B cell (primary cell): ENCODE results near the gene CAMK2B. TPM values are rescaled to one million over a fixed set of nuclear protein-coding genes. Genes with fewer than 3 reads are reported as not detected.

Experiments used
- ATAC-seq: fragments of 200-7000 bp; cut with Tn5 transposase; one replicate; pipeline ENCODE4 v1.10.0; 2021; ENCODE audit warnings: low read depth, mild to moderate bottlenecking, moderate number of reproducible peaks, moderate library complexity
- CTCF ChIA-PET: fragments of 350-600 bp; sonication (Branson Sonifier 250); formaldehyde crosslinking; loops from one replicate; lab custom pipeline; 2021; ENCODE audit warnings: antibody characterized with exemption, inconsistent platforms; lab: Charles Lee
- POLR2A ChIA-PET: fragments of 350-600 bp; sonication (Branson Sonifier 250); formaldehyde crosslinking; loops from one replicate; lab custom pipeline; 2021; ENCODE audit warnings: antibody characterized with exemption; lab: Charles Lee
- DNase-seq: peaks from one replicate; pipeline ENCODE4 v3.0.0; 2013
- H2AFZ ChIP-seq: 2 replicates; pipeline ENCODE4 v1.6.1; 2012; ENCODE audit warnings: mild to moderate bottlenecking, low read depth, low read length; ENCODE audit not compliant: insufficient read depth, poor library complexity, severe bottlenecking
- H3K27ac ChIP-seq, 2 donors: 1 replicate in 1 of 2; 2 replicates in 1 of 2; pipeline ENCODE4 v1.5.1; 2012 to 2013; ENCODE audit warnings: low read length in 2 of 2, mild to moderate bottlenecking in 2 of 2, moderate library complexity in 1 of 2
- H3K27me3 ChIP-seq, 4 experiments: fragments of 200-600 bp in 1 of 4; sonication (generic) in 1 of 4; replicated peaks in 1 of 4; 1 replicate in 2 of 4; 2 replicates in 2 of 4; pipeline versions ENCODE4 v1.6.1 to v1.7.0; 2013 to 2016; ENCODE audit warnings: low read length in 3 of 4, mild to moderate bottlenecking in 2 of 4, mixed read lengths in 1 of 4, moderate library complexity in 1 of 4; ENCODE audit not compliant: insufficient read depth in 4 of 4, control insufficient read depth in 3 of 4; ENCODE audit errors: control extremely low read depth in 1 of 4
- H3K36me3 ChIP-seq, 2 experiments: replicated peaks in 1 of 2; 1 replicate in 1 of 2; 2 replicates in 1 of 2; pipeline versions ENCODE4 v1.6.1 to v1.7.1; 2013; ENCODE audit warnings: low read length in 1 of 2; ENCODE audit not compliant: insufficient read depth in 2 of 2, control insufficient read depth in 1 of 2; ENCODE audit errors: control extremely low read depth in 1 of 2, extremely low read depth in 1 of 2
- H3K4me1 ChIP-seq, 2 donors: fragments of 200-600 bp in 1 of 2; sonication (generic) in 1 of 2; 1 replicate in 1 of 2; 2 replicates in 1 of 2; pipeline versions ENCODE4 v1.5.1 to v1.6.1; 2013 to 2017; ENCODE audit warnings: low read length in 2 of 2; ENCODE audit not compliant: control insufficient read depth in 2 of 2, insufficient read depth in 2 of 2
- H3K4me2 ChIP-seq: replicated peaks from 2 replicates; pipeline ENCODE3; 2012; ENCODE audit warnings: mild to moderate bottlenecking, low read depth, low read length; ENCODE audit not compliant: poor library complexity, severe bottlenecking
- H3K4me3 ChIP-seq, 5 experiments: fragments of 200-600 bp in 1 of 5; sonication (generic) in 1 of 5; 1 replicate in 3 of 5; 2 replicates in 2 of 5; pipeline versions ENCODE4 v1.5.1 to v1.7.0; 2011 to 2016; ENCODE audit warnings: low read length in 4 of 5, mild to moderate bottlenecking in 4 of 5, low read depth in 2 of 5, control low read depth in 1 of 5, moderate library complexity in 1 of 5; ENCODE audit not compliant: insufficient read depth in 1 of 5; ENCODE audit errors: control extremely low read depth in 1 of 5, extremely low read depth in 1 of 5
- H3K79me2 ChIP-seq: fragments of 200-600 bp; sonication (generic); one replicate; pipeline ENCODE4 v1.6.0; 2016; ENCODE audit warnings: low read length; ENCODE audit not compliant: control insufficient read depth, insufficient read depth
- H3K9ac ChIP-seq: fragments of 200-600 bp; sonication (generic); 2 replicates; pipeline ENCODE4 v1.6.1; 2017; ENCODE audit warnings: mild to moderate bottlenecking, low read length, moderate library complexity
- H3K9me3 ChIP-seq, 3 donors: one replicate each; pipeline versions ENCODE4 v1.6.1 to v1.7.1; 2013; ENCODE audit warnings: low read length in 2 of 3; ENCODE audit not compliant: control insufficient read depth in 2 of 3, insufficient read depth in 1 of 3; ENCODE audit errors: control extremely low read depth in 1 of 3
- H4K20me1 ChIP-seq: 2 replicates; pipeline ENCODE4 v1.6.0; 2012; ENCODE audit warnings: mild to moderate bottlenecking, low read length; ENCODE audit not compliant: insufficient read depth, control insufficient read depth, poor library complexity, severe bottlenecking
- H3K27ac Mint-ChIP-seq: one replicate; pipeline ENCODE4 v1.8.0; 2021; ENCODE audit warnings: mixed read lengths
- H3K27me3 Mint-ChIP-seq: one replicate; pipeline ENCODE4 v1.8.0; 2021; ENCODE audit warnings: mixed read lengths
- H3K4me1 Mint-ChIP-seq: one replicate; pipeline ENCODE4 v1.8.0; 2021; ENCODE audit warnings: mixed read lengths
- H3K4me3 Mint-ChIP-seq: one replicate; pipeline ENCODE4 v1.8.0; 2021; ENCODE audit warnings: mixed read lengths
- H3K9me3 Mint-ChIP-seq: one replicate; pipeline ENCODE4 v1.8.0; 2022; ENCODE audit warnings: mixed read lengths; ENCODE audit not compliant: insufficient read depth
- CTCF ChIP-seq: fragments of 200-600 bp; IDR thresholded peaks from one replicate; pipeline ENCODE4 v1.8.0; 2022; ENCODE audit warnings: antibody characterized with exemption, mild to moderate bottlenecking
- EZH2 ChIP-seq: IDR thresholded peaks from 2 replicates; pipeline ENCODE4 v1.6.1; 2012; ENCODE audit warnings: borderline replicate concordance, low read depth, mild to moderate bottlenecking, moderate library complexity, low read length; ENCODE audit not compliant: insufficient read depth, poor library complexity, severe bottlenecking
- WGBS: methylation state at CpG from one replicate; pipeline ENCODE4 v1.1.5; 2013; ENCODE audit warnings: missing lambda C conversion rate; ENCODE audit not compliant: insufficient coverage; 5-methylcytosine and 5-hydroxymethylcytosine counted together
- intact Hi-C: fragments of 100-400 bp; cut with micrococcal nuclease; formaldehyde crosslinking; loops from one replicate; pipeline ENCODE4 v1.10.0; 2022
- polyA plus RNA-seq: library from polyadenylated mRNA; depleted of rRNA; stranded (reverse); fragments of >200 nt; gene quantifications from 2 replicates; pipeline ENCODE4 v1.2.3, GENCODE V29; 2012
- total RNA-seq, 2 donors: library from RNA; stranded (reverse); fragments of 120-200 nt in 1 of 2; gene quantifications; 1 replicate in 1 of 2; 2 replicates in 1 of 2; pipeline versions ENCODE4 v1.2.3 to v1.2.4, GENCODE V29; 2013 to 2022

CAMK2B gene
- total and polyA plus RNA-seq, 2 donors (not counting 1 experiment from before 2014, with no cell fraction given), result 0.42 TPM; not detected in 1

- Histone ChIP-seq H3K4me3 (no peak overlapping the region), H3K9me3 (peaks cover 0 to 14% (median 9%) of the 10 kb centered on the region in 3 donors), H3K4me1 (no peaks in the 10 kb centered on the region), H3K27me3 (peaks cover 0 to 14% (median 2%) of the 10 kb centered on the region in 4 experiments), H3K4me2 (no peak overlapping the region), H2AFZ (no peak overlapping the region), H3K36me3 (no peaks in the 10 kb centered on the region), H3K79me2 (no peaks in the 10 kb centered on the region), H3K9ac (no peak overlapping the region), H4K20me1 (no peaks in the 10 kb centered on the region), H3K27ac (no peak overlapping the region)
- intact Hi-C loops, result no loop called here
- DNase-seq (no peak), ATAC-seq (no peak)
- 86% methylated on average over 1 of the region's 2 CpGs for WGBS
- Mint-ChIP-seq H3K4me3 (no peak overlapping the region), H3K4me1 (no peaks in the 10 kb centered on the region), H3K27me3 (peaks cover 42% of the 10 kb centered on the region), H3K9me3 (no peaks in the 10 kb centered on the region), H3K27ac (no peak overlapping the region)
- ChIA-PET POLR2A (no interaction called here), CTCF (interaction anchor here (1.0 kb wide), 1 partner anchor 217 kb away, joined by 3 read pairs; no protein-coding TSS in a partner anchor)
- TF ChIP-seq EZH2 (no peak), CTCF (no peak)
These were observed 22.9 kb upstream of the CAMK2B start for GRCh38 chr7:44348300-44348699.

GRCh38 chr7:44347546-44348114, 22.2 kb upstream of the CAMK2B start:
- Histone ChIP-seq H3K36me3 (no peaks in the 10 kb centered on the region), H3K27ac (no peak overlapping the region), H3K4me3 (no peak overlapping the region), H3K4me2 (no peak overlapping the region), H4K20me1 (no peaks in the 10 kb centered on the region), H3K4me1 (no peaks in the 10 kb centered on the region), H2AFZ (no peak overlapping the region), H3K79me2 (no peaks in the 10 kb centered on the region), H3K9me3 (peaks cover 0 to 14% (median 9%) of the 10 kb centered on the region in 3 donors), H3K9ac (no peak overlapping the region), H3K27me3 (peaks cover 0 to 14% (median 2%) of the 10 kb centered on the region in 4 experiments)
- Mint-ChIP-seq H3K27ac (no peak overlapping the region), H3K27me3 (peaks cover 42% of the 10 kb centered on the region), H3K4me1 (no peaks in the 10 kb centered on the region), H3K4me3 (no peak overlapping the region), H3K9me3 (no peaks in the 10 kb centered on the region)
- CTCF ChIA-PET, result interaction anchor here (0.5 to 1.0 kb wide), 2 partner anchors 11 to 130 kb away, joined by 3 read pairs; no protein-coding TSS in a partner anchor
- POLR2A ChIA-PET, result no interaction called here
- ATAC-seq (no peak), DNase-seq (no peak)
- intact Hi-C loops, result no loop called here
- TF ChIP-seq EZH2 (no peak), CTCF (no peak)
